HG03469 (cell line): ENCODE results near the gene GRAMD1A.
"Not testable (repeated sequence)": the region's sequence is repeated elsewhere in the genome, so short reads cannot be mapped to it uniquely, and the experiment has no call there.

Experiments used
- ATAC-seq: cut with Tn5 transposase; IDR thresholded peaks from one replicate; pipeline ENCODE4 v1.9.1; 2021; ENCODE audit warnings: mild to moderate bottlenecking, moderate library complexity, moderate number of reproducible peaks; ENCODE audit not compliant: unreplicated experiment

GRAMD1A gene

GRCh38 chr19:35015954-35016351 is 15.8 kb downstream of the GRAMD1A start:
- no peak for ATAC-seq

- ATAC-seq, result no peak
These were observed 17.4 kb downstream of the GRAMD1A start for GRCh38 chr19:35017507-35017906.

- no peak for ATAC-seq
These were observed 18.3 kb downstream of the GRAMD1A start for GRCh38 chr19:35018379-35018778.

GRCh38 chr19:35019144-35019543 is 19.0 kb downstream of the GRAMD1A start:
- no peak for ATAC-seq

- ATAC-seq, result no peak
These were observed 20.9 kb downstream of the GRAMD1A start for GRCh38 chr19:35021016-35021415.

- no peak for ATAC-seq
These were observed 21.5 kb downstream of the GRAMD1A start for GRCh38 chr19:35021596-35021995.

- no peak for ATAC-seq
These were observed 22.3 kb downstream of the GRAMD1A start for GRCh38 chr19:35022460-35022859.

GRCh38 chr19:35023428-35023827 is 23.3 kb downstream of the GRAMD1A start:
- ATAC-seq, result no peak

- ATAC-seq, result no peak
These were observed 24.0 kb downstream of the GRAMD1A start for GRCh38 chr19:35024095-35024494.

- ATAC-seq, result no peak
These were observed 25.8 kb downstream of the GRAMD1A start for GRCh38 chr19:35025969-35026368.

- no peak for ATAC-seq
These were observed 26.3 kb downstream of the GRAMD1A start for GRCh38 chr19:35026418-35026817.

- ATAC-seq, result no peak
These were observed 26.9 kb downstream of the GRAMD1A start for GRCh38 chr19:35027009-35027408.

- no peak for ATAC-seq
These were observed 27.9 kb downstream of the GRAMD1A start for GRCh38 chr19:35027851-35028599.

GRCh38 chr19:35028600-35028885 is 28.4 kb downstream of the GRAMD1A start:
- ATAC-seq, result not testable (repeated sequence)

- not testable (repeated sequence) for ATAC-seq
These were observed 29.2 kb downstream of the GRAMD1A start for GRCh38 chr19:35029275-35029736.

- ATAC-seq, result no peak
These were observed 29.7 kb downstream of the GRAMD1A start for GRCh38 chr19:35029737-35030256.

GRCh38 chr19:35030257-35031071 is 30.3 kb downstream of the GRAMD1A start, which contains the start of gene SCN1B:
SCN1B (plus strand) TSS chr19:35030470; CDS start chr19:35030821, 351 bp downstream.
- ATAC-seq, result no peak

- no peak for ATAC-seq
These were observed 31.2 kb downstream of the GRAMD1A start for GRCh38 chr19:35031072-35031881.

- no peak for ATAC-seq
These were observed 32.3 kb downstream of the GRAMD1A start for GRCh38 chr19:35032356-35032865.

GRCh38 chr19:35033067-35034004 is 33.2 kb downstream of the GRAMD1A start:
- ATAC-seq, result no peak
